NCI-H1930 (cell line): ENCODE measurements around the gene ZDHHC11.
"Not testable (repeated sequence)": the region's sequence is repeated elsewhere in the genome, so short reads cannot be mapped to it uniquely, and the experiment has no call there.

Source experiments
- DNase-seq, 2 experiments: peaks; one replicate each; lab custom pipeline; 2025; lab: John Stamatoyannopoulos, UW

Gene ZDHHC11

DNA sequence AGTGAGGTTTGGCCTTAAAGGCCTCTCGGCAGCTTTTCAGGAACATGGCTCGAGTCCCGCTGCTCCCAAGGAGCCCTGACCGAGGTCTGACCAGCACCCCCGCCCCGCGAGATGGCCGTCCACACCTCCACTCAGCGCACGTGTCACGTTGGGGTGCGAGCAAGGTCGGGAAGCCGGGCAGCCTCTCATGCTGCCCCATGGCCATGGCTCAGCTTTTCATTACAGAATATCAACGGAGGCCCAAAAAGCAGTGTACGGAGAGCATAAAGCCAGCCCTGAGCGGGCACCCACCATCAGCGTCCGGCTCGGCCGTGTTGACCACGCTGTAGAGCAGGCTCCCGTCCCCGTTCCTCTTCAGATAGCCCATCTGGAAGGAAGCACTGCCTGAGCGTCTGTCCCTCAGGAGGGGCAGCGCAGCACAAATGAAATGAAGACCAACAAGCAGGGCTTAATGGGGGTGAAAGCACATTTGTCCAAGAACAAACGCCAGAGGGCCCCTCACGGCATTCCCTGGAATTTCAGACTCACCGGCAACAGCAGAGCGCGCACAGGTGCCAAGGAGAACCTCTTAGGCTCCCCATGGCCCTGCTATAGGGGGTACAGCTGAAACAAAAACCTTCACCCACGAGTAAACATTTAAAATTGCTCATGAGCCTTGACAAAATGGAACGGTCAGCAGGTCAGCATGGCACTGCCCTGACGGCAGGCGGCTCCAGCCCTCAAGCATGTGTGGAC is 30.2 kb upstream of the ZDHHC11 start:
- DNase-seq: no peak

DNA sequence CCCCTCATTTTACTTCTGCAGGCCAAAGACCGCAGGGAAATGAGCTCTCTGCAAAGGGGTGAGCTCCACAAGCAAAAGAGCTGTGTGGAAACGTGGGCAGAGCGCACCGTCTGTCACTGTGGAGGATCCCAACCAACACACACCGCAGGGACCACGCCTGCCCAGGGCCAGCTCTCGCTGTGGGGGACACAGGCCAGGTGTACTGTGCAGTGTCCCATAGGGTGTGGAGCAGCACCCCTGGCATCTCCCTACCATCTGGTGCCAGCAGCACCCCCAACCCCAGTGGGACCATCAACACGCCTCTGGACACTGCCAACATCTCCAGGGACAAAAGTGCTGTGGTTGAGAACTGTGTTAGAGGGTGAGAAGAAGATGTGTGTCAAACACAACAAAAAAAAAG is 27.9 kb upstream of the ZDHHC11 start:
- DNase-seq: not testable (repeated sequence)

DNA sequence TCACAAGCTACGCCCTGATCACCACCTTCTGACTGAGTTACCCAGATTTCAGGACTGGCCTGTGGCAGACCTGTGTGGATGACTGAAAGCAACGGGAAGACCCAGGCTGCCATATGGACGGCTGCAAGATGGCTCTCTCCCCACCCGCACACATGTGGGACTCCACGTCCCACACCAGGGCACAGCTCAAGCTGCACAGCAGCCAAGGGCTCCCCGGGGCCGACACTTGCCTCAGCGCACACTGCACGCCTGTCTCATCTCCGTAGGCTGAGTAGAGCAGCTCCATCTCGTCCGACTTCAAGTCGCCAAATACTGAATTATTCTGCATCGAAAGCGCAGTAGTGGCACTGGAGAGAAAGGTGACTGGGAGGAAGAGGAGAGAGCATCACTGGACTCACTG is 27.3 kb upstream of the ZDHHC11 start:
- no peak for DNase-seq

DNA sequence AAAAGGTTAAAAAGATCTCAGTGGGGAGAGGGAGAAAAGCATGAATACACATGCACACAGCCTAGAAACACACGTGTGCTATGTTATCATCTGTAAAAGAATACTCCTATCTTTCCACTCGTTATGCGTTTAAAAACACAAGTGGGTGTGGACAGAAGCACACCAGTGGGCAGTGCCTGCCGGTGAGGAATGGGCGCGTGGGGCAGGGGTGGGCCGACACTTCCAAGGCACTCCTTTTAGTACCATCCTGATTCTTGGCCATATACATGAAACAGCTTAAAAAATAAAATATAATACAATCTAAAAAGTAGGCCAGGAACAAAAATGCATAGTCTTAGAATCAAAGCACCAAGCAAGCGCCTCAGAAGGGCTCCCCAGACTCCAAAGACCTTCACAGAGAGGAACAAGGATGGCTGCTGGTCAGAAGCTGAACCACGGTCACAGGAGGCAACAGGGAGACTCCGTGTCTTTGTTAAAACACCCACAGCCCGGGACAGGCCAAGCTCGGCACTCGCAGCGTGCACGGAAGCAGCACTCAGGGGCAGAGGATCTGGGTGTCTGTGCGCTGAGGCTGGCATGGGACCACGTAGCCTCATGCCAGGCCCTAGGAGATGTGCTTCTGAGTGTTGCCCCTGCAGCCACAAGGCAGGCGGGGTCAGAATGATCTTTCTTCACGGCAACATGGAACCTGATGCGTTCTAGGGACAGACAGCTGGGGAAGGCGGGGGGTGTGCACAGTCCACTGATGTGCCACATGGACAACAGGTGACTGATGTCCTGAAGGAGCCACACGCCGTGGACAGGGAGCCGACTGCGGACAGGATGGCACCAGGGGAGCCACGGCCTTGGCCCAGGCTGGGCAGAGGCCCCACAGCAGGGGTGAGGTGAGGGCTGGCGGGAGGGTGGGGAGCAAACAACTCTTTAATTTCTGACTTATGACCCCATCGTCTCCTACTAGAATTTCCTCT is 25.9 kb upstream of the ZDHHC11 start:
- no peak for DNase-seq

DNA sequence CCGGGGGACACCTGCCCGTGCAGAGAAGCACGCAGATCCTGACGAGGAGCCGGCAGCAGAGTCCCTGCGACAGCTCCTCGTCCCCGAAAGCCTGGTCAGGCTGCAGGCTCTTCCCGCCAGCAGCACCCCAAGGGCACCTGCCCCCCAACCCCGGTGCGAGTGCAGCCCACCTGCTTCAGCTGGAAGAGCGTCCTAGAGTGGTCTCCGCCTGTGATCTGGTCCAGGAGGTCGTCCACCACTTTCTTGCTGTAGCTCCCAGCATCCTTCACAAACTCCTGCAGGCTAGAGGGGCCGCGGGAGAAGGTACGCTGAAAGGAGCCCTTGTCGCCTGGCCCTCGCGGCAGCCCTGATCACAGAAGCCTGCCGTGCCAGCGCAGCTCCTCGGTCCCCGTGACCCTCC is 25.1 kb upstream of the ZDHHC11 start:
- DNase-seq: no peak

DNA sequence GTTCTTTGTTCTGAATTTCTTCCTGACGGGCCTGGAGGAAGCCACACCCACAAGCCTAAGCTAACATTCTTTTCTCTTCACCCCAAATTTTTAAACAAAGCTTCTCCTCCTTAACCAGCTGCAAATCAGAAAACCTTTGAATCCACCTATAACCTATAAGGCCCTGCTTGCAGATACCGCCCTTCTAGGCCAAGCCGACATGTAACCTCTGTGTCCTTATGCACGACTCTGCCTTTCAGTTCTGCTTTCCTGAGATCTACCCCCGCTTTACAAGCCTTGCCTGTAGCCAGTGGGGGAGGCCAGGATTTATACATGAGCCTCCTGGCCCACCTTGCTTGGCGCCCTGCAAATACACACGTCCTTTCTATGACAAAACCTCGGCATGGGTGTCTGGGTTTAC is 22.5 kb upstream of the ZDHHC11 start:
- no peak for DNase-seq

DNA sequence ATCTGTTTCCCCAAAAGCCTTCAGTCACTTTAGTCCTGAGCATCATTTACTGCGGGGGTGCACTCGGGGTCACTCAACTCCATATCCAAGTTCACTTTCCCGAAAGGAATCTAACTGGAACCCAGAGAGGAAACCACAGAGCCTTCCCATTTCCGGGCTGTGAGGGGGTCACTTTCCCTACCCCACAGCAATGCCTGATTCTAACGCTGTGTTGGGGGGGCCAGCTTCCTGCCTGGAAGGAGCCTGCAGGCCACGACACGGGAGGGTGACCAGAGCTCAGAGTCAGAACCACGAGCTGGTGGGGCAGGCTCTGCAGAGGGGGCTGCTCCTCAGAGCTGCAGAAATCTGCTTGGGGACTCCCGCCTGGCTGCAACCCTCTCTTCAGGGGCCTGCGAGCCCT is 21.5 kb upstream of the ZDHHC11 start:
- DNase-seq: no peak

DNA sequence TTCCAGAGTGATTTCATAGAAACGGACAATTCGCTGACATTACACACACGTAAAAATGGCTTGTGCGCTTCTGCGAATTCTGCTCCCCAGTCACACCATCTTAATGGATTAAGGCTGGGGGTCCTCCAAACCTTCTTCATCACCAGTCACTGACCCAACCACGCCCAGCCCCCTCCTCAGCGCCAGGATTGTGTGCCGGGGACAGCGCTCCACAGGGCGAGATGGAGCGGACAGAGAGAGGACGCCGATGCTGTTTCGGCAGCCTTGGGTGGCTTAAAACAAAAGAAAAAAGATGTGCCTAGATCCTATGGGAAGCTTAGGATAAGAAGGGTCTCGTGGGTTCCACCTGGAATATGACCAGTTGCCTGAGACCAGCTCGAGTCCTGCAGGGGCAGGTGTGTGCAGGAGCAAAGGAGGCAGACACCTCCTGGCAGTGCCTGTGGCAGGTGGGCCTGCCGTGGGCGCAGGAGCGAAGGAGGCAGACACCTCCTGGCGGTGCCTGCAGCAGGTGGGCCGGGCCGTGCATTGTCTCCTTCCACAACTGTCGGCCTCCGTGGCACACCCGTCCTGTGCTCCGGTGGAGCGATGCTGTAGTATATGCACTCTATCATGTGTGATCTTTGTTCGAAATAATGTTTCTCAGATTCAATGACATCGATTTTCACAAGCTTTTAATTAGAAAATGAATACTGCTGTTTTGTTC is 21.0 kb upstream of the ZDHHC11 start:
- no peak for DNase-seq

DNA sequence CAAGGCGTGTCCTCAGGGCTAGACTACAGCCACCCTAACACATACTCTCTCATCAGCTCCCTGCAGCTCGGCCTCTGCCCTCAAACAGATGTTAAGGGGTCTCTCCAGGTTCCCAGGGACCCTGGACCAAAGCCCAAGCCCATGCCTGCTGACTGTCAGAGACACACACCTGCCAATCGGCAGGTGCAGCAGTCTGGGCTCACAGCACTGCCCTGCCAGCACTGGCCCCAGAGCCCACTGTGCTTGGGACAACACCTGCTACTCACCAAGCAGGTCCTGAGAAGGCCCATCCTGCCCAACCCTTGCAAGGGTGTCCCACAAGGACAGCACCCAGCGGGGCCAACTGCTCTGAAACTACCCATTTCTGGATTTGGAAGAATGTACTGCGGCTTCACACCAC is 20.2 kb upstream of the ZDHHC11 start:
- DNase-seq: no peak

DNA sequence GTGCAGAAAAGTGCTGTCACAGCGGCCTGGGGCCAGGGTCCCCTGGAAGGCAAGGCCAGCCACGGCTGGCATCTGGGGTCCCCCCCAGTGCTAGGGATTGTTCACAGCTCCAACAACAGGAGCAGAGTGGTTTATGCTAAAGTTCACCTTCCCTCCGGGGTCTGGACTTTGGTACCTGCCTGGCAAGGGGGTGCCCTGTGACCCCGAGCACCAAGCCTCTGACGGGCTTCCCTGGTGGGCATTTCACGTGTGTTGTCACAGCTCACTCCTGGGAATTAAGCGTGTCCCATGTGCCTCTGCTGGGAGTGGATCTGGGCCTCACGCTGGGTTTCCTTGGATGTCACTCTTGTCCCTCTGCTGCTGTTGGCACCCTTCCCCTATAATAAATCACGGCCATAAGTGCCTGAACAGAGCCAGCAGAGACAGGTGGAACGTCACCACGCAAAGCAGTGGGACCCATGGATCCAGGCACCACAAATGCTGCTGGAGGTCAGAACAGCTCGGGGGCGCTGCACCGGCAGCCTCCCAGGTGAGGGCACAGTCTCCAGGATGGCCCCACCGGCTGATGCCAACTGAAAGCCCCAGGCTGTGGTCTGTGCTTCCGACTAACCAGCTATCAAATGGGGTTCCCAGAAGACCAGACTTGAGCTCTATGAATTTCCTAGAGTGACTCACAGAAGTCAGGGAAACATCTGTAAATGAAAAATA is 17.8 kb upstream of the ZDHHC11 start:
- DNase-seq: no peak

DNA sequence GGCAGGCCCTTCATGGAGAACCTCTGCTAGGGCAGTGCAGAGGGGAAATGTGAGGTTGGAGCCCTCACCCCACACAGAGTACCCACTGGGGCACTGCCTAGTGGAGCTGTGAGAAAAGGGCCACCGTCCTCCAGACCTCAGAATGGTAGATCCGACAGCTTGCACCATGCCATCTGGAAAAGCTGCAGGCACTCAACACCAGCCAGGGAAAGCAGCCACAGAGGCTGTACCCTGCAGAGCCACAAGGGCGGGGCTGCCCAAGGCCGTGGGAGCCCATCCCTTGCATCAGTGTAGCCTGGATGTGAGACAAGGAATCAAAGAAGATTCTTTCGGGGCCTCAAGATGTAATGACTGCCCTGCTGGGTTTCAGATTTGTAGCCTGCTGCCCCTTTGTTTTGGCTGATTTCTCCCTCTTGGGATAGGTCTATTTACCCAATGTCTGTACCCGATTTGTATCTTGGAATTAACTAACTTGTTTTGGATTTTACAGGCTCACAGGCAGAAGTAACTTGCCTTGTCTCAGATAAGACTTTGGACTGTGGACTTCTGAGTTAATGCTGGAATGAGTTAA is 16.6 kb upstream of the ZDHHC11 start:
- DNase-seq: no peak

DNA sequence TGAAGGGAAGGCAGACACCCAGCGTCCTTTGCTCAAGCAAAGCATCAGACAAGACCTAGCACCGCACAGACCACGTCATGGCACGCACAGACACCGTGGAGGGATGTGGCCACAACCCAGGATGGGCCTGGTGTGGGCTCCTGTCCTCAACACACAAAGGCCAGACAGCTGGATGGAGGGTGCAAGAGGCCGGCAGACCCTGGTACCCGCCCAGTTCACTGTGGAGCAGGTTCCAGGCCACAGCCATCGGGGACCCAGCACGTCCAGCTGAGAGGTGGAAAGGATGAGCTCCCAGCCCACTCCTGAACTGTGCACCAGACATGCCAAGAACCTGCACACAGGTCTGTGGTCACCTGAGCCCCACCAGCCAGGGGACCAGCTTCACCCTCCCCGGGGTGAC is 15.0 kb upstream of the ZDHHC11 start:
- no peak for DNase-seq

DNA sequence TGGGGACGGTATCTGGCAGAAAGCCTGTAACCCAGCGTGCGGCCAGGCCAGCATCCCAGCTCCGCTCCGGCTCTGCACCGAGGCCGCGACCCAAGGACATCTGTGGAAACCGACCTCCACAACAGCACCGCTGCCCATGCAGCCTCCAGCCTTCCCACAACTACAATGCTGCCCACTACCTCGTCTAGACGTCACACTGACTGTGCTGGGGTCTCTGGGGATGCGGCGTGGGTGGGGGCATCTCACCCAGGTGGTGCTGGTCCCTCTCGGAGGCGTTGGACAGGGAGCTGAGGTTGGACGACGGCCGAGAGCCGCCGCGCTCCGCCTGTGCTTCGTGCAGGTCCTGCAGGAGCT is 14.4 kb upstream of the ZDHHC11 start:
- no peak for DNase-seq

DNA sequence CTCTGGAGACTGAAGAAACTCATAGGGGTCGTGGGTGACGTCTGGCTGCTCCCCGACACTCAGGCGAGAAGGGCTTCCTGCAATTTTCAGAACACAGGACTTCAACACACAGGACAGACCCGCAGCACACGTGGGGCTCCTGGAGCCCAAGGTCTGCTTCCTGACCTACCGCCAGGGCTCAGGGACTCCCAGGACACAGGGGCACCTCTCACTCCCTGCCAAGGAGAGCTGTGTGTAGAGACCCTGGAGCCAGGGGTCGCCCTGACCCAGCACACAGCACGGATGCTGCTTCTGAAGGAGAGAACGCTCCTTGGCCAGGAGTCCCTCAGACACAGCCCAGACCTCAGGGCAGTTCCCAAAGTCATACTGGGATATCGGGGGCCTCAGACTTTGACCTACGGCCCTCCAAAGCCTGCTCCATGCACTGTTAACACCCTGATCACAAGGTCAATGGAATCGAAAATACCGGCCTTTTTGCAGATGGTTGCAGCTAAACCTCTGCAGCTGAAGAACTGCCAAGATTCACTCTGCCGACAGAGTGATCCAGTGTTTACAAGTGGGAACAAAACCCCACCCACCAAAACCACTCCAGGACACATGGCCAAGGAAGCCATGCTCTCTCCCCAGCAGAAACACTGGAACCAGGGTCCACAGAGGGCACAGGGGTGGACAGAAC is 13.8 kb upstream of the ZDHHC11 start:
- no peak for DNase-seq

DNA sequence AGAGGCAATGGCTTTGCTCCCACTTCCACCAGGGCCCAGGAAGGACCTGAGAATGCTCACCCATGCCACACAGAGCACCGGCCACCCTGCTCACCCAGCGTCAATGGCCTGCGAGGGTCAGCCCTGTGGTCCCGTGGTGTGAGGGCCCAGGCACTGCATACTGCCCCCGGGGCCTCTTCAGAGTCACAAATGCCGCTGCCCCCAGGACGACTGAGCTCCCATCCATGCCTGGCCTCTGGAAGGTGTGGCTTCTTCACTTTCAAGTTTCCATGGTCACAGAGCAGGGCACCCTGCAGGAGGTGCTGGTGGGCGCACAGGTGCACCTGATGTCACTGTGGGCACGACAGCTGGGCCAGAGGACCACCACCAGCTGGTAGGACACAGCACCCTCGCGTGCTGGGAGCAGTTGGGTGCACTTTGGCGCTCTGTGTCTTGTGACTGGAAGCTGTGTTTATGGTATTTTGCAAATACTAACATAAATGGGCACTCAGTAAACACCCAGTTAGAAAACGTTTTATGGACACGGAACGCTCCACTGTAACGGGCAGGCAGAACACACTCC is 12.5 kb upstream of the ZDHHC11 start:
- DNase-seq: no peak

DNA sequence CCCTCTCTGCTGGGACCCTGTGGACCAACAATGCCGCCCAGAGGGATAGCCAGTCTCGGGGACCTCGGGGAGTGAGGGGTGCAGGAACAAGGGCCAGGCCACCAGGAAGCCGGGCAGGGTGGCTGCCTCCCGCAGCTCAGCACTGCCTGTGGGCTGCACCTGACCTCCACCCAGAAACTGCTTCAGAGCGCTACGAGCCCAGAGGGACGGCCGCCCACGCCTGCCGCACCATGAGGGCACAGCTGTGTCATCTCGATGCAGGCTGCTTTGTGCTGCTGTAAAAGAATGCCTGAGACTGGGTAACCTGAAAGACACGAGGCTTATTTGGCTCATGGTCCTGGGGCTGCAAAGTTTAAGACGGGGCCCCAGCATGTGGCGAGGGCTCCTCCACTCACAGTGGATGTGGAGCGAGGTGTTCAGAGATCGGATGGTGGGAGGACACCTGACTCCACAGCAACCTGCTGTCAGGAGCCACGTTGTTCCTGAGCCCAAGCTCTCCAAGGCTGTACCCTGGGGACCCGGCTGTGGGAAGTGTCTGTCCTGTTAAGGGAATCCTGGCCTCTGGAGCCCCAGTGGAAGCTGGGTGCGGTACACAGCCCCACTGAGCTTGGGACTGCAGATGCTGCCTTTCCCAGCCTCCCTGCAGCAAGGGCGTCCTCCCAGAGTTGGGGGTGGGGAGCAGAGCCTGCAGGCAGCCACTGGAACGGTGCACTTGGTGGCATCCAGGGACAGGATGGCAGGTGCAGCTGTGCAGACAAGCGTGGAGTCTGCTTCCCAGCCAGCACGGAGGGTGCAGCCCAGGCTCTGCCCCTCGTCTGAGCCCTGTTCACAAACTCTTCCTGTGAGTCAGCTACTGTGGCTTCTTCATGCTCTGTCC is 11.8 kb upstream of the ZDHHC11 start:
- no peak for DNase-seq

DNA sequence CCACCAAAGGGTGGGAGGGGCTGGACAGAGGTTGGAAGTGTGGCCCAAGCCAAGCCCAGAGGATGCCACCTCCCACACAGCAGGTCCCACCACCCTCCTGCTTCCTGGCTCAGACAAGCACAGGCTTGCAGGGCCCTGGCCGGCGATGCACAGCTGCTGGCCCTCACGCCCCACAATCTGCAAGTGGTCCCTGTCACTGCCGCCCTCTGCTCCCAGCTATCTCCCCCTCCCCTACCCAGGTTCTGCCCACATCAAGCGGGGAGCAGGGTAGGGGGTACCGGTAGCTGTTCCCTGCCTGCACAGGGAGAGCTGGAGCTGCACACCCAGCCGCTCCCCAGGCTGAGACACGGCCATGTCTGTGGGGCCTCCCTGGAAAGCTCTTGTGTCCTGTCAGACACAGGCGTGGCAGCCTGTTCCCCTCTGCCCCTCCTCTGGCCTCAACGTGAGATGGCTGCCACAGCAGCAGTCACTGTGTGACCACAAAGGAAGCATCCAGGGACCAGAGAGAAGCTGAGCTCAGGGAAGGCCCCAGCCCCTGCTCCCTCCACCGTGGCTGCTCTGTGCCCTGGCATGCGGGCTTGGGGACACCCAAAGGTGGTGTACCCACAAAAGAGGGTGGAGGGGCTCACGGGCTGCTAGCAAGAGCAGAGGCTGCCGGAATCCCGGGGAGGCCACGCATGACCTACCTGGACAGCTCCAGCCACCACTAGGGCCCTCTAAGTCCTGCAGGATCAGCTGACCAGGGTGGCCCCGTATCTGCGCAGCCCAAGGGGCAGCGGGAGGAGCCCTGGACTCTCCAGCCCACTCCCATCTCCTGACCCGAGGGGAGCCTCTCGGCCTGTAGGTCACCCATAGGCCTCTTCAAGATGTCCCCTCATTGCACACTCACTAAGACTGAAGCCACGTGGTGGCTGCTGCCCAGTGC is 10.9 kb upstream of the ZDHHC11 start:
- no peak for DNase-seq

DNA sequence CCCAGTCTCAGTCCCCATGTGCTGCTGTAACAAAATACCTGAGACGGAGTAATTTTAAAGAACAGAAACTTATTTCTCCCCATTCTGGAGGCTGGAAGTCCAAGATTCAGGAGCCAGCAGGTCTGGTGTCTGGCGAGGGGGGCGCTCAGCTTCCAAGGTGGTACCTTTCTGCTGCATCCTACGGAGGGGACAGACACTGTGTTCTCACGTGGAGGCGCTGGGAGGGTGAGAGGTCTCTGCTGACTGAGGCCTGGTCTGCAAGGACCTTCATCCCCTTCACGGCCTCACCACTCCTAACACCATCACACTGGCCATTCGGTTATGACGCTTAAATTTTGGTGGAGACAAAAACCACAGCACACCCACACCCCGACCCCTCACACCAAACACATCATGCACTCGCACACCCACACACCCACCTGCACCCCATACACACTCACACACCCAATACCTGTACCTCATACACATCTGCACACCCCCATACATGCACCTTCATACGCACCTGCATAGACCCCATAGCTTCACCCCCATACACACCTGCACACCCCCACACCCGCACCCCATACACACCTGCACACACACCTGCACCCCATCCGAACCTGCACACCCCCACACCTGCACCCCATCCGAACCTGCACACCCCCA is 9.8 kb upstream of the ZDHHC11 start:
- no peak for DNase-seq
